Gastroesophageal sphincter (tissue), 4 donors: Measurements from ENCODE around the gene FADS3. TPM values are rescaled to one million over a fixed set of nuclear protein-coding genes. Genes with fewer than 3 reads are reported as not detected.

Experiments
- ATAC-seq: fragments of 150-250 bp; one replicate; pipeline ENCODE4 v1.9.1; 2016; ENCODE audit warnings: mild to moderate bottlenecking, moderate library complexity
- H3K27ac ChIP-seq, 4 donors: fragments of 200-600 bp; sonication (generic) in 3 of 4; 1 replicate in 3 of 4; 2 replicates in 1 of 4; pipeline ENCODE4 v1.5.1; 2016 to 2019
- H3K27me3 ChIP-seq: fragments of 200-600 bp; sonication (generic); one replicate; pipeline ENCODE4 v1.5.1; 2019
- H3K36me3 ChIP-seq, 2 donors: fragments of 200-600 bp; sonication (generic); one replicate each; pipeline ENCODE4 v1.5.1; 2019; ENCODE audit warnings: control low read depth in 1 of 2
- H3K4me1 ChIP-seq, 3 donors: fragments of 200-600 bp; sonication (generic); 1 replicate in 2 of 3; 2 replicates in 1 of 3; pipeline ENCODE4 v1.5.1; 2016 to 2019; ENCODE audit warnings: control low read depth in 2 of 3
- H3K4me3 ChIP-seq, 2 donors: fragments of 200-600 bp; sonication (generic); one replicate each; pipeline ENCODE4 v1.5.1; 2019; ENCODE audit warnings: mild to moderate bottlenecking in 1 of 2, moderate library complexity in 1 of 2
- H3K9me3 ChIP-seq, 3 donors: fragments of 200-600 bp; sonication (generic); one replicate each; pipeline ENCODE4 v1.5.1; 2017 to 2019; ENCODE audit warnings: control low read depth in 2 of 3
- CTCF ChIP-seq, 4 experiments: fragments of 200-600 bp in 2 of 4; fragments of 450-650 bp in 2 of 4; sonication (generic) in 1 of 4; IDR thresholded peaks; one replicate each; pipeline ENCODE4 v1.5.1; 2017 to 2019; ENCODE audit warnings: antibody characterized with exemption in 4 of 4, mild to moderate bottlenecking in 2 of 4, moderate library complexity in 2 of 4
- EP300 ChIP-seq: sonication (generic); formaldehyde crosslinking; IDR thresholded peaks from one replicate; pipeline ENCODE4 v1.6.1; 2017; ENCODE audit warnings: antibody characterized with exemption, mild to moderate bottlenecking
- POLR2A ChIP-seq, 2 donors: fragments of 450-650 bp; IDR thresholded peaks; one replicate each; pipeline ENCODE4 v1.6.1; 2017; ENCODE audit warnings: antibody characterized with exemption in 2 of 2, mild to moderate bottlenecking in 2 of 2, moderate library complexity in 1 of 2
- POLR2AphosphoS5 ChIP-seq: sonication (generic); formaldehyde crosslinking; IDR thresholded peaks from one replicate; pipeline ENCODE4 v1.6.1; 2017; ENCODE audit warnings: antibody characterized with exemption
- WGBS, 2 donors: methylation state at CpG; one replicate each; pipeline ENCODE4 v1.1.5; 2018; ENCODE audit warnings: low coverage in 1 of 2; 5-methylcytosine and 5-hydroxymethylcytosine counted together
- total RNA-seq, 4 donors: library from RNA; depleted of rRNA; stranded (reverse); fragments of >200 nt; gene quantifications; one replicate each; pipeline ENCODE4 v1.1.0, GENCODE V29; 2016

The FADS3 gene
- total RNA-seq, 4 donors from 2014 or later: 41.6 to 81.6 (median 60.5) TPM

GRCh38 chr11:61887839-61888494 lies 3.4 kb downstream of the FADS3 start:
- no peaks in the 10 kb centered on the region for H3K27me3 ChIP-seq
- no peak overlapping the region for H3K4me3 ChIP-seq
- 20% methylated on average over 2 of the region's 7 CpGs; no CpG with 5 or more reads in 1 of the 2 donors for WGBS, 2 donors
- no peaks in the 10 kb centered on the region for H3K36me3 ChIP-seq
- no peaks in the 10 kb centered on the region for H3K9me3 ChIP-seq
- H3K27ac ChIP-seq: peak overlapping the region; percentile 49 to 88 (median 82)
- peak; percentile 60 for ATAC-seq
- H3K4me1 ChIP-seq: peaks cover 4 to 61% (median 29%) of the 10 kb centered on the region in 3 donors
- TF ChIP-seq POLR2A (IDR thresholded peaks at IDR 0.05): no peak
- peak; percentile 88 for TF ChIP-seq POLR2AphosphoS5

GRCh38 chr11:61886643-61887042 lies 4.7 kb downstream of the FADS3 start:
- no peak for ATAC-seq
- no peak overlapping the region for H3K4me3 ChIP-seq
- no peaks in the 10 kb centered on the region for H3K9me3 ChIP-seq
- TF ChIP-seq POLR2A (IDR thresholded peaks at IDR 0.05): no peak
- TF ChIP-seq POLR2AphosphoS5: no peak
- no peak for TF ChIP-seq EP300
- no peak for TF ChIP-seq CTCF (IDR thresholded peaks at IDR 0.05)
- peaks cover 4 to 53% (median 27%) of the 10 kb centered on the region in 3 donors for H3K4me1 ChIP-seq
- peak overlapping the region in 3 of 4 donors; percentile 76 to 88 (median 88) for H3K27ac ChIP-seq
- H3K27me3 ChIP-seq: no peaks in the 10 kb centered on the region
- WGBS, 2 donors: 100% methylated on average over 1 of the region's 3 CpGs; no CpG with 5 or more reads in 1 of the 2 donors
- no peaks in the 10 kb centered on the region for H3K36me3 ChIP-seq

- no peak for ATAC-seq
- H3K4me3 ChIP-seq: no peak overlapping the region
- H3K9me3 ChIP-seq: no peaks in the 10 kb centered on the region
- peak overlapping the region in 2 of 4 donors; percentile 19 to 88 for H3K27ac ChIP-seq
- no CpG with 5 or more reads among the region's 13 CpGs for WGBS, 2 donors
- no peaks in the 10 kb centered on the region for H3K36me3 ChIP-seq
- no peaks in the 10 kb centered on the region for H3K27me3 ChIP-seq
- TF ChIP-seq CTCF (IDR thresholded peaks at IDR 0.05): no peak
- TF ChIP-seq POLR2AphosphoS5: no peak
- no peak for TF ChIP-seq POLR2A (IDR thresholded peaks at IDR 0.05)
- TF ChIP-seq EP300: no peak
- peaks cover 4 to 50% (median 27%) of the 10 kb centered on the region in 3 donors for H3K4me1 ChIP-seq
Observed at GRCh38 chr11:61885784-61886580, 5.4 kb downstream of the FADS3 start.

GRCh38 chr11:61885166-61885778 lies 6.1 kb downstream of the FADS3 start:
- WGBS, 2 donors: no CpG with 5 or more reads among the region's 7 CpGs

More at GRCh38 chr11:61885166-61885778, 6.1 kb downstream of the FADS3 start:
- H3K36me3 ChIP-seq: no peaks in the 10 kb centered on the region
- no peak overlapping the region for H3K27ac ChIP-seq
- H3K4me3 ChIP-seq: no peak overlapping the region
- H3K4me1 ChIP-seq: peaks cover 2 to 43% (median 21%) of the 10 kb centered on the region in 3 donors
- no peak for TF ChIP-seq EP300
- no peak for TF ChIP-seq POLR2AphosphoS5
- no peak for TF ChIP-seq POLR2A (IDR thresholded peaks at IDR 0.05)
- no peak for TF ChIP-seq CTCF (IDR thresholded peaks at IDR 0.05)
- no peaks in the 10 kb centered on the region for H3K9me3 ChIP-seq
- no peak for ATAC-seq
- no peaks in the 10 kb centered on the region for H3K27me3 ChIP-seq
